HG03280 (cell line): ENCODE results near the gene MRPL36.
"Not testable (repeated sequence)": the region's sequence is repeated elsewhere in the genome, so short reads cannot be mapped to it uniquely, and the experiment has no call there.

Source experiments
- ATAC-seq: cut with Tn5 transposase; IDR thresholded peaks from one replicate; pipeline ENCODE4 v1.9.1; 2021; ENCODE audit warnings: mild to moderate bottlenecking, moderate library complexity; ENCODE audit not compliant: unreplicated experiment

The MRPL36 gene

DNA sequence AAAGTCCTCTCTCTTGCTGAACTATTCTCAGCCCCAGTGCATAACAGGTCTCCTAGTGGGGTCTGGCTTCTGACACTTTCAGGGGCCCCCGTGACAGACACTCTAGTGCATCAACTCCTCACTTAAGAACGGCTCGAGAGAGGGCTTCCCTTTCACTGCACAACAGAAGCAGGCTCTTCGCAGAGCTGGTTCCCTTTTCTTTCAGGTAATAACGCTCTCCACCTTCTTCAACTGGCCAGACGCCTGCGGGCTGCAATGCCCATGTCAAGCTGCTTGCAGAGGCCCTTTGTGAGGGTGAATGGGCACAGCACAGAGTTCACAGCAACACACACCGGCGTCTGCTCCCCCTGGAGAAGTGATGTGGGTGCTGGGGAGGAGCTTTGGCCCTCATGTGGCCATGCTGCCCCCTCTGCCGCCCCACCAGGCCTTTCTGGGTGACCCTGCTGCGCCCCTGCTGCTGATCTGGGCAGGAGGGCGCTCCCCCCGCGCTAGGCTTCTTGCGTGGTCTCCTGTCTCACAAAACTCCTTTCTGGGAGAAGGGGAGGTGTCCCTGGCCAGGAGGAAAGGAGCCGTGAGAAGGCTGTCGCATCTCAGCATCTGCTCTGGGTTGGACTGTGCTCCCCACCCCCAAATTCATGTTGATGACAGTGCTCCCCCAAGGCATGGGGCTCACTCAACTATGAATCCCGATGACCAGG, 2.4 kb downstream of the MRPL36 start:
- ATAC-seq, result no peak

DNA sequence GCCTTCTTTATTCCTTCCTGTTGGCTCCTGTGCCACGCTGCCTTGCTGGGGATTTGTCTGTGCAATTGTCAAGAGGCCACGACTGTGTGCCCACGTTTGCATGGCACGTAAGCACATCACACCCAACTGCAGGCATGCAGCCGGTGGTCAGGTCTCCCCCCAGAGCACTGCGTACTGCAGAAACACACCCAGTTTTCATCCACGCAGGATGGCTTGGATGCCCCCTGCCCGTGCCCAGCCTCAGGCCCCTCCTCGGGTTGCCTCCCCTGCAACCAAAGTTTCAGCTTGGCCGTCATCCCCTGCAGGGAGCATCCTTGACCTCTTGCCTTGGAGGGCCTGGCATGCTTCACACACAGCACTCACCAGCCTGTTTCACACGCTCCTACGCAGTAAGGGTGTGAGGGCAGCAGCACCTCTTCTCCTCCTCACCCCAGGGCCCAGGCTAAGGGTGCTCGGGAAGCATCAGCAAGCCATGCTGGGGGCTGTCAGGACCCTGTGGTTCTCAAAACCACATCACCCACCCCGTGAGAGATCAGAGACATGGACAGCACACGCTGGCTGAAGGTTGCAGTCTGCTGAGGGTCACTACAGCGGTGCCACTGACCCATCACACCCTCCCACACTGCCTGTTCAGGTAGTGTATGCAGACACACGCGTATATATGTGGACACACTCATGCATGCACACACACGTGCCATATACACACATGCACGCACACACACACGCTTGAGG, 3.1 kb downstream of the MRPL36 start:
- no peak for ATAC-seq

DNA sequence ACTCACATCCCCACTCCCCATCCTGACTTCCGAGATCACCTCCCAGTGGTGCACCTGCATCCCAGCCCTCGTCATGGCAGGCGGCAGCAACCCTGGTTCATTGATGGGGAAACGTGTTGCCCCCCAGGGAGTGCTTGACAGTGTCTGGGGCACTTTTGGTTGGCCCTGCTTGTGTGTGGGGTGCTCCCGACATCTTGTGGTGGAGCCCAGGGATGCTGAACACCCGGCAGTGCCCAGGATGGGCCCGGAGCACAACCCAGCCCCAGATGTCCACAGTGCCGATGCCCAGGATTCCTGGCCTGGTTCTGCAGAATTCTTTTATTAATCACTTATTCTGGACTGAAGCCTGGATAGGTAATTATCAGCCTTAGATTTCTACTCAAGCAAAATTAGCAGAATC, 3.7 kb downstream of the MRPL36 start:
- no peak for ATAC-seq

DNA sequence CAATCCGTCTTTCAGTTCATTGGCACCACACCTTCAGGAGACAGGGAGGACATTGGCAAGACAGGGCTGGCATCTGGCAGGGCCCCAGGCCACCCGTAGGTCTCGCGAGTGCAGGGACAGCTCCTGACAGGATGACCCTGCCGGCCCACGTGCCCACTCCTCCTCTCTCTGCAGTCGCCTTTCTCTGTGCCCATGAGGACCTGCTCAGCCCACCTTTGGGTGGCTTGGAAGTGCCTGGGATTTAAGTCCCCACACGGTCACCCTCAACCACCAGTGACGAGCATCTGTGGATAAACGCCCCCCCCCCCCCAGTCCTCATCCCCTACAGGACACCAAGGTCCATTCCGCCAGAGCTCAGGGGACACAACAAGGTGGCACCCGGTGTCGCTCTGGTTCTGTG, 4.1 kb downstream of the MRPL36 start:
- no peak for ATAC-seq

DNA sequence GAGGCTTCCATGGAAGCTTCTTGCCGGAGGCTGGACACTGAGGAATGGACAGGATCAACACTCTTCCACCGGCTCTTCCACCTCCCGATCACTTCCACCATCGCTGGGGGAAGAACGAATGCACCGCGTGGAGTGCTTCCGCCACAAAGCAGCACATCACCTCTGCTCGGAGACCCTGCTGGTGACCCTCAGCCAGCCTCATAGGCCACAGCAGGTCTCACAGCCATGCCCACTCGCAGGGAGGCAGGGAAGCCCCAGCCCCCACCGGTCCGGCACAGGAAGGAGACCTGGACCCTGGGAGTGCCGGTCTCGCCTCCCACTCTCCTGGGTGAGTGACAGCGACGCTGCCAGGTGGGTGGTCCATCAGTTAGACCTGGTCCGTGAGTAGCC, 4.7 kb downstream of the MRPL36 start:
- ATAC-seq, result no peak

DNA sequence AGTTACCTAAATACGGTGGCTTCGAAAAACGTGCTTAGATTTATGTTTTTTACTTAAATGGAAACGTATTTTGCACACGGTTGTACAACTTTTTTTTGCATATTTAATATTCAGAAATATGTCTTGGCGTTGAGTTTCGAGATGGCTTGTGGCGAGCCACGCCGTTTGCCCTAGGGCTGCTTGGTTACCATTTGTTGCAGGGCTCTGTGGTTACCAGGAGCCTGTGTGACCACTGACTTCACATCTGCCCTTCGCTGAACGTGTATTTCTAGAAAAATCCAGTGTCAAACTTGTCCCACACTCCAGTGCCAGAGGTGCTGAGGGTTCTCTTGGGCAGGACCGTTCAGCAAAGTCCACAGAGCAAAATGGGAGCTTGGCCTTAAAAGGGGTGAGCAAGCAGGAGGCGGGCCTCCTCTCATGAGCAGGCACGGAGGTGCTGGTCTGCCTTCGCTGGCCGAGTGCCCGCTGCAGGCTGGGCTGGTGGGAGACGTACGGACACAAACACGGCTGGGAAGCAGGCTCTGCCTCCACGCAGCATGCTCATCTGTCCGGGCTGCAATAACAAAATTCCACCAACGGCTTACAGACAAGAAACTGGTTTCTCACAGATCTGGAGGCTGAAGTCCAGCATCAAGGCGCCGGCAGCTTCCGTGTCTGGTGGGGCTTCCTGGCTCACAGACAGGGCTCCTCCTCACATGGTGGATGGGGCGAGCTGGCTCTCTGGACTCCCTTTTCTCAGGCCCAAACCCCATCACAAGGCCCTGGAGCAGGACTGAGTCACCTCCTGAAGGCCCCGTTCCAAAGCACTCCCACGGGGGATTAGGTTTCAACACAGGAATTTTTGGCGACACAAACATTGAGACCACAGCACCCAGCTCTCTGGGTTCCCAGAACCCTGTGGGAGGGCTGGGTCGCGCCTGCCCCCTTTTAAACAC, 5.4 kb downstream of the MRPL36 start:
- ATAC-seq, result no peak

DNA sequence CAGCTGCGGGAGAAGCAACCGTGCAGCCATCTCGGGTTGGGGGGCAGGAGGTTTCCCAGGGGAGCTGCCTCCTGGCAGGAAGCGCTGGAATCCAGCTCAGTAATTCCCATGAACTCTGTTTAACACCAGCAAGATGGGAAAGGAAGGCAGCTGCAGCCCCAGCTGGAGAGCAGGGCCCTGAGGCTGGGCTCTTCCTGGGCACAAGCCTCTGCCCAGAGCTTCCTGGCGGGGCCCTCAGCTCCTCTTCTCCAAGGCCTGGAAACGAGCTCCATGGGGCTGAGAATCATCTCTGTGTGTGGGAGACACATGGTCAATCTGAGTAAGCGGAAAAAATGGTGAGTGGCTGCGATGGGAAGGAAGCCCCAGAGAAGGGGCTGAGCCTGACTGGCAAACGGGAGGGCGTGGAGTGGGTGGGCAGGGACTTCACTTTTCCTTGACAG, 6.3 kb downstream of the MRPL36 start:
- no peak for ATAC-seq

DNA sequence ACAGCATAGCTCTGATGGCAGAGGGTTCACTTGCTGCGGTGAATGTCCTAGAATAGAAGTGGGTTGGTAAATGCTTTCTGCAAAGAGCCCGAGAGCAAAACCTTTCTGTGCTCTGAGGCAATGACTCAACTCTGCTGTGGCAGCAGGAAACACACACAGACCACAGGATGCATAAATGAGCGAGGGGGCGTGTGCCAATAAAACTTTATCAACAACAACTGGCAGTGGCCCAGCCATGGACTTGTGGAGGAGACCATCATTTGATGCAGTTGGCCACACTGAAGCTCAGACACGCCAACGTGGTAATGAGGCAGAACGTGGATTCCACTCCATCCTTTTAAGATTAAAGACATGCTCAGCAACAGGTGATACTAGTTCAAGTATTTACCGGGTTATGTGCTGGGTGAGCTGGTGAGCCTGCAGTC, 6.8 kb downstream of the MRPL36 start:
- peak; percentile 96 for ATAC-seq

DNA sequence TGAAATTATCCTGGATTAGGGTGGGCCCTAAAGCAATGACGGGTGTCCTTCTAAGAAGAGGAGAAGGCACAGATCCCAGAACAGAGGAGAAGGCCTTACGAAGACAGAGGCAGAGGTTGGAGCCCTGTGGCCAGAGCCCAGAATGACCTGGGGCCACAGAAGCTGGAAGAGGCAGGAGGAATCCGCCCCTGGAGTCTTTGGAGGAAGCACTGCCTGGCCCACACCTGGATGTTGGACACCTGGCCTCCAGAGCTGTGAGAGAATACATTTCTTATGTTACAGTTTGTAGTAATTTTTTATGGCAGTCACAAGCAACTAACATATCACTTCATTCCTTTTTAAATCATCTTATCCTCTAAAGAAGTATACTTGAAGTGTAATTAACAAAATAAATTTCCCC, 8.5 kb downstream of the MRPL36 start:
- ATAC-seq, result no peak

DNA sequence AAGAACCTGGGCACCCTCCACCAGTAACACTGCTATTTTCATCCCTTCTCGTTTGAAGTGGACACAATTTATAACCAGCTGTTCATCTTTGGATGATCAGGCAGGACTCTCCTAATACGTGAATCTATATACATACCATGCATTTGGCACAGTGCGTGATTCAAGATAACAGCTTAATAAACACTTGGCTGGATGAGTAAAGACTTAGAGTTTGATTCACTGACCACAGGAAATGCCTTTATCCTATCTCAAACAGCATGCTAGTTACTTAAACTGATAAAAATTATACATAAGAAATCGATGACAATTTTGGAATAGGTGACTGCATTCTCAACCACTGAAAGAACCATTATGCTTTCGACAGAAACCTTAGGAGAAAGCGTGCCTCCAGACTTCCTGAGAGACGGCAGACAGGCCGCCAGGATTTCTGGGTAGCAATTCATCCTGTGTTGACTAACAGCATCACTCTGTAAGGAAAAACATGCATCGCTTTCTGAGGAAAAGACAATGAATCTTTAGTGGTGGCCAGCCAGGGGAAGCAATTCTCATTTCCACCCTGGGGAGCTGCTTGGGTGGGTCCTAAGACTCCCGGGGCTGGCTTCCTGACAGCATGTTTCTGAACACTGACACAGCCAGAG, 9.7 kb downstream of the MRPL36 start:
- ATAC-seq, result no peak

DNA sequence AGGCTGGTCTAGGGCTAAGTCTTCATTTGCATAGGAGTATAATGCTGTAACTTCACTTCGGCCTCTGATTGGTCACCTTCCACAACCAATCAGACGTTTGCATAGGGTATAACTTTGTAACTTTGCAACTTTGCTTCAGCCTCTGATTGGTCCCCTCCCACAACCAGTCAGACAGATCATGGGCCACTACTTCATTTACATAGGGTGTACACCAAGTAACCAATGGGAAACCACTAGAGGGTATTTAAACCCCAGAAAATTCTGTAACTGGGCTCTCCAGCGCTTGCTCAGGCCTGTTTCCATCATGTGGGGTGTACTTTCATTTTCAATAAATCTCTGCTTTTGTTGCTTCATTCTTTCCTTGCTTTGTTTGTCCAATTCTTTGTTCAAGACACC, 10.2 kb downstream of the MRPL36 start:
- not testable (repeated sequence) for ATAC-seq

DNA sequence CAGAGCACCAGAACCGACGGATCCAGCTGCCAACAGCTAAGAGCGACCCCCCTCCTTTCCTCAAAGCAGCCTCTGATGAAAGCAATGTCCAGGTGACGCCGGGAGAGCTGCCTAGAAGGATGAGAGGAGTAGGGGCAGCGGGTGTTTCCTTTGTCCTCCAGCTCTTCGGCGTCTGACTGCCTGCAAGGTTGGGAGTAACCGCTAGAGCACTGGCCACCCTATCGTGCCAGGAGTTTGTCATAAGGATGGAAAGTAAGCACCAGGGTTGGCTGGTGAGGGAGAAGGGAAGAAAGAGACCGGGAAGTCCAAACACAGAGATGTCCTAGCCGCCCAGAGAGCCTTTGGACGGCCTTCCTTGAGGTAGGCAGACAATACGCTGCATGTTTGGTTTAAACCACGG, 10.8 kb downstream of the MRPL36 start:
- ATAC-seq, result no peak

DNA sequence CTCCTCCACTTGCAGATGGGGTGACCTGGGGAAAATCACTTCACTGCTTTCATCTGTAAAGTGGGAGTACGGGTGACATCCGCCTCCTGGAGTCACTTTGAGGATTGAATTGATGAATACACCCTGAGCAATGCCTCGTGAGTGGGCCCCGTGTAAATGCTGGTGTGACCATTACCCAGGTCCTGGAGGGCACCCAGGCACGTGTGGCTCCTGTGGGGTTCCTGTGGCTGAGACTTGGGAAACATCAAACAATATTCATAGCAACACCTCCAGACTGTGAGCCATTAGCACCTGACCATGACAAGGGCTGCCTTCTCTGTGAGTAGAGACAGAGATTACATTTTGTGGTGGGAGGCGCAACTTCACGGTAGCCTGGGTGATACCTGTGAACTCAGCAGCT, 11.4 kb downstream of the MRPL36 start:
- no peak for ATAC-seq

DNA sequence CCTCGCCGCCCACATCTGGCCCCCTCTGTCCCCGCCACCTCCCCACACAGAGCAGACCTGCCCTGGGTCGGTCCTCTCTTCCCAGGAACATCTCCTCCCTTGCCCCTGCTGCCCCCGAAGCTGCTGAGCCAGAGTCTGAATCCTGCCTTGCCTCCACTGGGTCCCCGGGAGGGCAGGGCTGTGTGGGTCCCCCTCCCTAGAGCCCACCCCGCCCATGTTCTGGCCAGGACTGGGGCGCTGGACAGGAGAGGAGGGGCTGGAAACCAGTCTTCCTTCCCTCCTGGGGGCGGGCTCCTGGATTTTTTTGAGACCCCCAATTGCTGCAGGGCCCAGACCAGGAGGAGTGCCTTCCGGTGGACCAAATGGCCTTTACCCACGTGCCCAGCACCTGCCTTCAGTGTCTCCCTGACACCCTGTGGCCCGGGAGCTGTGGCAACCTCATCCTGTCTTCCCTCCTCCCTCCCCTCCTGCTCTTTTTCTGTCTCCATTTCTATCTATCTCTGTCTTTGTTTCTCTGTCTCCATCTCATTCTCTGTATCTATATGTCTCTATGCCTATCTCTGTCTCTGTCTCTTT, 12.1 kb downstream of the MRPL36 start:
- ATAC-seq, result no peak

DNA sequence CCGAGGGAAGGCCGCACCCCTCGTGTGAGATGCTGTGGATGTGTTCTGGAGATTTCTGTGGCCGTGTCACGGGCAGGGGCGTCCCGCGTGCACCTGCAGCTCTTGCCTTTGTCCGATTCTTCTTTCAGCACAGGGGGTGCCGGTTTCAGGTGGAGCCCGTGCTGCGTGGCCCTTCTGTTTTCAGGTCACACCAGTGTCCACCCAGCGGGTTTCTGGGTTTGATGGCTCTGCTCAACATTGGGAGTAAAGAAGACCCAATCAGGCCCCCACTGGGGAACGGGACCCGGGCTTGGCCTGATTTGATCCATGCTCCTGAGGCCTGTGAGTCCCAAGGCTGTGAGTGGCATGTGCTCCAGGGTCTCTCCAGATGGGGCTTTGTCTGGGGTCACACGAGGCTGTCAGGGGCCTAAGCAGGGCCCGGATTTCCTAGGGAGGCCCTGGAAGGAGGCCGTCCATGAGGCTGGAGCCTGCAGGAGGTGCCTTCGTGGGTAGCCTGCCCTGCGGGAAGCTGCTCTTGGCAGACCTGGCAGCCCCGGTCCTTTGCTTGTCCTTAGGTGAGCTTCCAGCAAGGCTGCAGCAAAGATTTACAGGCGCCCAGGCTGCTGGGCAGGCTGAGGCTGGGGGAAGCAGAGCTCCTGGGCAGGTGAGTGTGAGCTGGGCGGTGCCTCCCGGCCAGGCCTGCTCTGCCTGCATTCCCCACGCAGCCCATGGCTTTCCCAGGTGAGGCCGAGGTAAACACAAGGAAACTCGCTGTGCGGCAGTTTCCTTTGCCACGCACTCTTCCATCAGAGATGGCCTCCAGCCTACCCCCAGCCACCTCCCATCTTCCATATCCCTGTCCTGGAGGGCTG, 12.8 kb downstream of the MRPL36 start:
- no peak for ATAC-seq

DNA sequence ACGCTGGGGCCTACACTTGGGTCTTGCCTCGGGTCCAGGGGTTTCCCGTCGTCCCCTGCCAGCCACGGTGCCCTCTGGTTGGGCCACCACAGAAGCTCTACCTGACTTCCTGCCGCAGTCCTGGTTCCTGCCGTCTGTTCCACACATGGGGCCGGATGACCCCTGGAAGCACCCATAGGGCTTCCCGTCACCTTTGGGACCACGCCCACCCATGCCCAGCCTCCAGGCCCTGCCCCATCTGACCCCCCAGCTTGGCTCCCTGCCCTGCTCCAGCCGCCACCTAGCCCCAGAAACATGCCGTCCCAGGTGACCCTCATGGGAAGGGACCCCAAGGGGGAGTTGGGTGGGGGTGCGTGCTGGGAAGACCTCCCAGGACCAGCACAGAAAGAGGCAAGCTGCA, 13.7 kb downstream of the MRPL36 start:
- ATAC-seq, result no peak

DNA sequence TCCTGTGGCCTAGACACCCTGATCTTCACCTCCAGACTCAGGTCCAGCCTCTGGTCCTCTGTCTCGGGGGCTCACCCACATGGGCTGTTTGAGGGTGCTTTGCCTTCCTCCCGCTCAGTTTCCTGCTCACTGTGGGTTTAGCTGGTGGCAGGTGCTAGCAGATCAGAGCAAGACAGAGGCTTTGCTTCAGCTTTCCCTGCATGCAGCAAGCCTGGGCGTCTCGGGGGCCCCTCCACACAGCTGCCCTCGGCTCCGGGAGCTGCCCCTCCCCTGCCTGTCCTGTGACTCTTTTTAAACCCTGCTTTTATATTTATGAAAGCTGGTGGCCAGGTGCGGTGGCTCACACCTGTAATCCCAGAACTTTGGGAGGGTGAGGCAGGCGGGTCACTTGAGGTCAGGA, 14.6 kb downstream of the MRPL36 start:
- no peak for ATAC-seq

DNA sequence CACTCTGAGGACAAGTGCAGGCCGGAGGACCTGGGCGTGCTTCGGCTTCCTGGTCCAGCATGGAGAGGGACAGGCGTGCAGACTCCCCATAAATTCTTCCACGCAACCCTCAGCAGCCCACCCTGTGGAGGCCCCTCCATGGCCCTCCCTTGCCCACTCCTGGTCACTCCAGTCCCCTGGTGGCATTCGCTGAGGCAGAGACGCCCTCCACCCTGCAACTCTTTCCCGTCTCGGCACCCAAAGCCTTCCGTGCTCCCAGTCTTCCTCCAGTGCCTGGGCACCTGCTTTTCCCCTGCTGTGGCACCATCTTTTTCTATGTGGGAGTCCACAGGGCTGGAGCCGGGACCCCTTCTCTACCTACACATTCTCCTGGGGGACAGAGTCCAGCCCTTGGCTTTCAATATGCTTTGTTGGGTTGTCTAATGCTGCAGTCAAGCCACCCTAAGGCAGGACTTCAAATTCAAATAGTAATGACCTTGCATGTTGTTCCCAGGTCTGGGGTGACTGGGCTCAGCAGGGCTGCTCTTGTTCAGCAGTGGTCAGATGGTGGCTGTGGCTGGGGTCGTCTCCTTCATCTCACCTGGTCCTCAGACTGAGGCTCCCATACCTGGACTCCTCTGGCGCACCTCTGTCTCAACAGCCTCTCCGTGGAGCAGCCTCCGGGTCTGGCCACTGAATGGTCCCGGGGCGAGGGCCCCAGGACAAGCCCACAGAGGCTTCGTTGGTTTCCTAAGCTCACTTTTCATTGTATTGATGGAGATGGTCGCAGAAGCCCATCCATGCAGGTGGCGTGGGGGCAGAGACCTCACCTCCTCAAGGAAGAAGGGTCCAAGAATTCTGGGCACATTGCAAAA, 15.2 kb downstream of the MRPL36 start:
- ATAC-seq, result no peak

DNA sequence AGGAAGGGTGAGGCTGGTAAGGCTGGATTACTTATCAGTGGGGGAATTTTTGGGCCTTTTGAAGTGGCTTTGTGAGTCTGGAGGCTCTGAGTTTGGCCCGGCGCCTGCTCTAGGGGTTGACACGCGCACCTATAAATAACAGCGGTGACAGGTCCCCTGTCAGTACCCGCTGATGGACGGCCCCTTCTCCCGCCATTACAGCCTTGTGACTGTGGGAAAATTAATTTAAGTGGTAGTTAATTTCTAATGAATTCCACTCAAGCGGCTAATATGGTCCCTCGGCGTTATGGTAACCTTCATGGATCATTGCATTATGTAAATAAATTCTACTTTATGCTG, 16.5 kb downstream of the MRPL36 start:
- ATAC-seq, result peak; percentile 57
